Measurements from ENCODE around the gene RNF43. TPM values are rescaled to one million over a fixed set of nuclear protein-coding genes. Genes with fewer than 3 reads are reported as not detected.

RNF43 gene
- total RNA-seq, 1 donor from 2014 or later: 19.2 TPM

GRCh38 chr17:58386708-58387107 is 30.6 kb downstream of the RNF43 start:
- peaks cover 59% of the 10 kb centered on the region for H3K4me1 Mint-ChIP-seq (ENCODE audit: low read depth)
- H3K4me3 Mint-ChIP-seq (ENCODE audit: low read depth): no peak overlapping the region
- TF ChIP-seq CTCF (IDR thresholded peaks at IDR 0.05; ENCODE audit: unreplicated experiment): no peak
- H3K9me3 Mint-ChIP-seq (ENCODE audit: low read depth): no peaks in the 10 kb centered on the region
- no peak for DNase-seq (ENCODE audit: low spot score, unreplicated experiment)
- peaks cover 2% of the 10 kb centered on the region for H3K36me3 Mint-ChIP-seq (ENCODE audit: insufficient read depth)
- no peaks in the 10 kb centered on the region for H3K27me3 Mint-ChIP-seq
- no peak overlapping the region for H3K27ac Mint-ChIP-seq

- no peaks in the 10 kb centered on the region for H3K27me3 Mint-ChIP-seq
- peaks cover 59% of the 10 kb centered on the region for H3K4me1 Mint-ChIP-seq (ENCODE audit: low read depth)
- peaks cover 2% of the 10 kb centered on the region for H3K36me3 Mint-ChIP-seq (ENCODE audit: insufficient read depth)
- no peaks in the 10 kb centered on the region for H3K9me3 Mint-ChIP-seq (ENCODE audit: low read depth)
- H3K27ac Mint-ChIP-seq: no peak overlapping the region
- TF ChIP-seq CTCF (IDR thresholded peaks at IDR 0.05; ENCODE audit: unreplicated experiment): no peak
- no peak for DNase-seq (ENCODE audit: low spot score, unreplicated experiment)
- no peak overlapping the region for H3K4me3 Mint-ChIP-seq (ENCODE audit: low read depth)
Measured at GRCh38 chr17:58385359-58385899, 31.9 kb downstream of the RNF43 start.

GRCh38 chr17:58384897-58385296 is 32.4 kb downstream of the RNF43 start:
- Mint-ChIP-seq H3K27me3 (no peaks in the 10 kb centered on the region), H3K4me1 (ENCODE audit: low read depth) (peaks cover 62% of the 10 kb centered on the region), H3K4me3 (ENCODE audit: low read depth) (no peak overlapping the region), H3K27ac (no peak overlapping the region), H3K9me3 (ENCODE audit: low read depth) (no peaks in the 10 kb centered on the region), H3K36me3 (ENCODE audit: insufficient read depth) (peaks cover under 1% of the 10 kb centered on the region)
- no peak for TF ChIP-seq CTCF (IDR thresholded peaks at IDR 0.05; ENCODE audit: unreplicated experiment)
- no peak for DNase-seq (ENCODE audit: low spot score, unreplicated experiment)

GRCh38 chr17:58383892-58384462 is 33.4 kb downstream of the RNF43 start:
- H3K4me1 Mint-ChIP-seq (ENCODE audit: low read depth): peaks cover 69% of the 10 kb centered on the region
- no peaks in the 10 kb centered on the region for H3K9me3 Mint-ChIP-seq (ENCODE audit: low read depth)
- TF ChIP-seq CTCF (IDR thresholded peaks at IDR 0.05; ENCODE audit: unreplicated experiment): no peak
- no peaks in the 10 kb centered on the region for H3K36me3 Mint-ChIP-seq (ENCODE audit: insufficient read depth)
- H3K27me3 Mint-ChIP-seq: no peaks in the 10 kb centered on the region
- no peak overlapping the region for H3K4me3 Mint-ChIP-seq (ENCODE audit: low read depth)
- peak overlapping the region; percentile 92 for H3K27ac Mint-ChIP-seq
- DNase-seq (ENCODE audit: low spot score, unreplicated experiment): no peak

- no peak for TF ChIP-seq CTCF (IDR thresholded peaks at IDR 0.05; ENCODE audit: unreplicated experiment)
- no peaks in the 10 kb centered on the region for H3K27me3 Mint-ChIP-seq
- peaks cover 64% of the 10 kb centered on the region for H3K4me1 Mint-ChIP-seq (ENCODE audit: low read depth)
- peak overlapping the region; percentile 1 for H3K27ac Mint-ChIP-seq
- DNase-seq (ENCODE audit: low spot score, unreplicated experiment): no peak
- no peaks in the 10 kb centered on the region for H3K9me3 Mint-ChIP-seq (ENCODE audit: low read depth)
- no peaks in the 10 kb centered on the region for H3K36me3 Mint-ChIP-seq (ENCODE audit: insufficient read depth)
- H3K4me3 Mint-ChIP-seq (ENCODE audit: low read depth): no peak overlapping the region
Measured at GRCh38 chr17:58382872-58383242, 34.5 kb downstream of the RNF43 start.
